ENCODE results near the gene GLS.

The GLS gene

GRCh38 chr2:190986221-190986953, 105.8 kb downstream of the GLS start:
- Mint-ChIP-seq H3K4me1 (peaks cover 17% of the 10 kb centered on the region), H3K4me3 (no peak overlapping the region), H3K27me3 (ENCODE audit: low read depth) (no peaks in the 10 kb centered on the region), H3K9me3 (peaks cover 2% of the 10 kb centered on the region), H3K27ac (no peak overlapping the region), H3K36me3 (ENCODE audit: low read depth) (peaks cover 89% of the 10 kb centered on the region)
- no peak for TF ChIP-seq CTCF (IDR thresholded peaks at IDR 0.05; ENCODE audit: unreplicated experiment in 3 of 3)

DNA sequence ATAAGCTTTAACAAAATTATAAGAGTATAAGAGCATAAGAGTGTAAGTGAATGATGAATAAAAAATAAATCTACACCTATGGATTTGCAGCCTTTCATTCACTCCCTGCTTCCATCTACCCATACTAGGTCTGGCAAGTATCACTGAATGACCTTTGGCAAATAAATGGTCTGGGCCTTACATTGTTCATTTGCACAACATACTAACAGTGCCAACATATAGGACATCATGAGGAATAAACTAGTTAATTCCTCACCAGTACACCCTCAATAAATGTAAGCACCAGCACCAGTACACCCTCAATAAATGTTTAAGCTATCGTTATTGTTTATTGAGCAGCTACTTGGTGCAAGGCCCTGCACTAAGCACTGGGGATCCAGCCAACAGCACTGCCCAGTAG, 106.5 kb downstream of the GLS start:
- Mint-ChIP-seq H3K27ac (no peak overlapping the region), H3K4me1 (peaks cover 10% of the 10 kb centered on the region), H3K4me3 (no peak overlapping the region), H3K36me3 (ENCODE audit: low read depth) (peaks cover 86% of the 10 kb centered on the region), H3K27me3 (ENCODE audit: low read depth) (no peaks in the 10 kb centered on the region), H3K9me3 (peaks cover 2% of the 10 kb centered on the region)
- TF ChIP-seq CTCF (IDR thresholded peaks at IDR 0.05; ENCODE audit: unreplicated experiment in 3 of 3) = no peak

DNA sequence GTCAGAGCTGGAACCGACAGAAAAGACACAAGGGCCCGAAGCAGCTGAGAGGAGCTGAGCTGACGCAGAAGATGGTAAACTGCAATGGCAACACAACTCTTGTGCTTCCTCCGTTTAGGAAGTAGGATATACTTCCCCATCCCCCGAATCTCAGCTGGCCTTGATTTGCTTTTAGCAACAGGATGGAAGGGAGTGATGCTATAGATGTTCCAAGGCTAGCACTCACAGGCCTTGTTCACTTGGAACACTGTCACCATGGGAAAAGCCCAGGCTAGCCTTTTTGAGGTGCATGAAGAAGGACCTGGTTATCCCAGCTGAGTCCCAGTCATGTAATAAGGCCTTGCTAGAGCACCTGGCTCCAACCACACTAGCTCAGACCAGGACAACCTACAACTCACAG, 107.3 kb downstream of the GLS start:
- TF ChIP-seq CTCF (IDR thresholded peaks at IDR 0.05; ENCODE audit: unreplicated experiment in 3 of 3) = no peak
- Mint-ChIP-seq H3K9me3 (peaks cover 2% of the 10 kb centered on the region), H3K27ac (no peak overlapping the region), H3K4me3 (no peak overlapping the region), H3K27me3 (ENCODE audit: low read depth) (no peaks in the 10 kb centered on the region), H3K36me3 (ENCODE audit: low read depth) (peaks cover 82% of the 10 kb centered on the region), H3K4me1 (peaks cover 10% of the 10 kb centered on the region)

DNA sequence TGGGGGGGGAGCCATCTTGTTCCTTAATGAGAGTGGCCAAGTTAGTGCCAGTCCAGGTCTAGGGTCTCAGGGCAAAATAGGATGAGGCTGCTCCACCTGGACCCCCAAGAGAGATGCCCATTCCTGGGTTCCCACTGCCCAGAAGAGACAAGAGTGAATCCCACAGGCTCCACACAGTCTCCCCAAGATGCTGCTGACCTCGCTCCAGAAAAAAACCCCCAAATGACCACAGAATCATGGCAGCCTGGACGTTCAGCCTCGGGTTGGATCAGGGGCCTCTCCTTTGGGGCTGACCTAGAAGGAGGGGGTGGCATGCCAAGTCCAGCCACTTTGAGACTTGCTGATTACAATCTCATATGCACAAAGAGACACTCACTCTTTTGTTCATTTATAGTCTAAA, 108.3 kb downstream of the GLS start:
- Mint-ChIP-seq H3K4me1 (peaks cover 14% of the 10 kb centered on the region), H3K27me3 (ENCODE audit: low read depth) (no peaks in the 10 kb centered on the region), H3K36me3 (ENCODE audit: low read depth) (peaks cover 82% of the 10 kb centered on the region), H3K4me3 (no peak overlapping the region), H3K27ac (no peak overlapping the region), H3K9me3 (no peaks in the 10 kb centered on the region)
- TF ChIP-seq CTCF (IDR thresholded peaks at IDR 0.05; ENCODE audit: unreplicated experiment in 3 of 3) = no peak

GRCh38 chr2:190990132-190990531, 109.5 kb downstream of the GLS start:
- TF ChIP-seq CTCF (IDR thresholded peaks at IDR 0.05; ENCODE audit: unreplicated experiment in 3 of 3) = no peak
- Mint-ChIP-seq H3K4me3 (no peak overlapping the region), H3K4me1 (peaks cover 14% of the 10 kb centered on the region), H3K9me3 (no peaks in the 10 kb centered on the region), H3K36me3 (ENCODE audit: low read depth) (peaks cover 79% of the 10 kb centered on the region), H3K27ac (no peak overlapping the region), H3K27me3 (ENCODE audit: low read depth) (no peaks in the 10 kb centered on the region)

DNA sequence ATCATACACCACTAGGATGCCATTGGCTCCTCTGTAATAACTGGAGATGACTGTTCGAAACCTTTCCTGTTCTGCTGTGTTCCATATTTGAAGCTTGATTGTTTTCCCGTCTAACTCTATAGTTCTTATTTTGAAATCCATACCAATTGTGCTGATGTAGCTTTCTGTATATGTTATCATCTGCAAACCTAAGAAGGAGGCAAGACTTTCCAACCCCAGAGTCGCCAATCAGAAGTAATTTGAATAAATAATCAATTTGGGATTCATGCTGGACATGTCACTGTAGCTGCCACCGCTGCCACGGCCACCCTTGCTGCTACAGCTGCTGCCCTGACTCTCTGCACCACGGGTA, 112.6 kb downstream of the GLS start:
- Mint-ChIP-seq H3K36me3 (ENCODE audit: low read depth) (peaks cover 82% of the 10 kb centered on the region), H3K9me3 (no peaks in the 10 kb centered on the region), H3K4me1 (peaks cover 14% of the 10 kb centered on the region), H3K27ac (no peak overlapping the region), H3K4me3 (no peak overlapping the region), H3K27me3 (ENCODE audit: low read depth) (no peaks in the 10 kb centered on the region)
- no peak for TF ChIP-seq CTCF (IDR thresholded peaks at IDR 0.05; ENCODE audit: unreplicated experiment in 3 of 3)
